ENCODE data around the gene DSTYK.
"Not testable (repeated sequence)": the region's sequence is repeated elsewhere in the genome, so short reads cannot be mapped to it uniquely, and the experiment has no call there.

DSTYK gene

GRCh38 chr1:205240569-205240968 lies 29.1 kb upstream of the DSTYK start:
- TF ChIP-seq CTCF (IDR thresholded peaks at IDR 0.05; ENCODE audit: insufficient read depth, missing control alignments): no peak
- DNase-seq (ENCODE audit: insufficient read length, low spot score): no peak
- peak; percentile 16 for FAIRE-seq

- TF ChIP-seq CTCF (IDR thresholded peaks at IDR 0.05; ENCODE audit: insufficient read depth, missing control alignments): no peak
- no peak for FAIRE-seq
- DNase-seq (ENCODE audit: insufficient read length, low spot score): peak; percentile 91
Observed at GRCh38 chr1:205240118-205240517, 28.6 kb upstream of the DSTYK start.

- DNase-seq (ENCODE audit: insufficient read length, low spot score) (no peak), FAIRE-seq (no peak)
- no peak for TF ChIP-seq CTCF (IDR thresholded peaks at IDR 0.05; ENCODE audit: insufficient read depth, missing control alignments)
Observed at GRCh38 chr1:205239078-205239477, 27.6 kb upstream of the DSTYK start.

- TF ChIP-seq CTCF (IDR thresholded peaks at IDR 0.05; ENCODE audit: insufficient read depth, missing control alignments): no peak
- DNase-seq (ENCODE audit: insufficient read length, low spot score): no peak
- no peak for FAIRE-seq
Observed at GRCh38 chr1:205237526-205238484, 26.3 kb upstream of the DSTYK start.

GRCh38 chr1:205236951-205237475 lies 25.5 kb upstream of the DSTYK start:
- no peak for TF ChIP-seq CTCF (IDR thresholded peaks at IDR 0.05; ENCODE audit: insufficient read depth, missing control alignments)
- FAIRE-seq (no peak), DNase-seq (ENCODE audit: insufficient read length, low spot score) (no peak)

GRCh38 chr1:205236526-205236925 lies 25.0 kb upstream of the DSTYK start:
- no peak for FAIRE-seq
- no peak for TF ChIP-seq CTCF (IDR thresholded peaks at IDR 0.05; ENCODE audit: insufficient read depth, missing control alignments)

GRCh38 chr1:205235951-205236350 lies 24.4 kb upstream of the DSTYK start:
- TF ChIP-seq CTCF (IDR thresholded peaks at IDR 0.05; ENCODE audit: insufficient read depth, missing control alignments): no peak
- DNase-seq (ENCODE audit: insufficient read length, low spot score): no peak
- FAIRE-seq: no peak

More at GRCh38 chr1:205236526-205236925, 25.0 kb upstream of the DSTYK start:
- DNase-seq (ENCODE audit: insufficient read length, low spot score): no peak

GRCh38 chr1:205233986-205234385 lies 22.5 kb upstream of the DSTYK start:
- DNase-seq (ENCODE audit: insufficient read length, low spot score); FAIRE-seq: not testable (repeated sequence)

All from D721Med (cell line).